Heart left ventricle (tissue), 16 donors: ENCODE data around the gene LPCAT4. TPM values are rescaled to one million over a fixed set of nuclear protein-coding genes. Genes with fewer than 3 reads are reported as not detected.

Source experiments
- ATAC-seq, 4 donors: fragments of 200-7000 bp; cut with Tn5 transposase; one replicate each; pipeline ENCODE4 v1.9.1; 2020 to 2022; ENCODE audit warnings: moderate library complexity in 4 of 4, mild to moderate bottlenecking in 3 of 4, moderate number of reproducible peaks in 1 of 4
- DNase-seq, 5 donors: peaks; one replicate each; pipeline ENCODE4 v3.0.0-alpha.2; 2020
- H3K27ac ChIP-seq, 12 donors: fragments of 200-600 bp; sonication (generic) in 4 of 12; one replicate each; pipeline versions ENCODE4 v1.5.0 to v1.8.0; 2016 to 2022; ENCODE audit warnings: mild to moderate bottlenecking in 2 of 12
- H3K27me3 ChIP-seq, 9 donors: fragments of 200-600 bp; sonication (generic) in 2 of 9; one replicate each; pipeline versions ENCODE4 v1.5.1 to v1.8.0; 2016 to 2022; ENCODE audit warnings: mild to moderate bottlenecking in 3 of 9
- H3K36me3 ChIP-seq, 9 donors: fragments of 200-600 bp; sonication (generic) in 2 of 9; one replicate each; pipeline versions ENCODE4 v1.5.0 to v1.8.0; 2018 to 2022; ENCODE audit warnings: mild to moderate bottlenecking in 2 of 9
- H3K4me1 ChIP-seq, 12 donors: fragments of 200-600 bp; sonication (generic) in 4 of 12; one replicate each; pipeline versions ENCODE4 v1.5.0 to v1.8.0; 2016 to 2022; ENCODE audit warnings: mild to moderate bottlenecking in 3 of 12
- H3K4me3 ChIP-seq, 12 donors: fragments of 200-600 bp; sonication (generic) in 4 of 12; one replicate each; pipeline versions ENCODE4 v1.5.0 to v1.8.0; 2017 to 2022; ENCODE audit warnings: mild to moderate bottlenecking in 9 of 12, moderate library complexity in 4 of 12
- H3K9me3 ChIP-seq, 12 donors: fragments of 200-600 bp; sonication (generic) in 4 of 12; one replicate each; pipeline versions ENCODE4 v1.5.0 to v1.8.0; 2016 to 2022; ENCODE audit warnings: mild to moderate bottlenecking in 1 of 12
- CTCF ChIP-seq, 12 donors: fragments of 200-600 bp; sonication (generic) in 4 of 12; IDR thresholded peaks; one replicate each; pipeline versions ENCODE4 v1.5.0 to v1.8.0; 2018 to 2022; ENCODE audit warnings: antibody characterized with exemption in 12 of 12, mild to moderate bottlenecking in 5 of 12
- POLR2A ChIP-seq, 2 donors: fragments of 450-650 bp; IDR thresholded peaks; one replicate each; pipeline ENCODE4 v1.6.1; 2017; ENCODE audit warnings: antibody characterized with exemption in 2 of 2, mild to moderate bottlenecking in 2 of 2, moderate library complexity in 2 of 2
- WGBS, 4 donors: extraction: QIAGEN DNeasy Blood & Tissue Kit in 2 of 4; methylation state at CpG; one replicate each; pipeline versions ENCODE4 v1.1.5 to v1.1.7; 2013 to 2018; 5-methylcytosine and 5-hydroxymethylcytosine counted together
- intact Hi-C, 10 donors: fragments of 100-400 bp; cut with DNase I; formaldehyde crosslinking; loops; one replicate each; pipeline versions ENCODE4 v1.11.1 to v1.14.2; 2022
- polyA plus RNA-seq, 2 donors: library from polyadenylated mRNA; stranded (reverse); fragments of 200-250 nt; gene quantifications; one replicate each; pipeline ENCODE4 v1.2.3, GENCODE V29; 2013
- total RNA-seq, 9 donors: library from RNA; depleted of rRNA in 2 of 9; stranded (reverse); fragments of >200 nt in 2 of 9; fragmentation: NEBNext Ultra II Directional in 3 of 9; extraction: Animal tissue kit (Norgen Biotek cat#: 25700) in 3 of 9; gene quantifications; one replicate each; pipeline versions ENCODE4 v1.1.0 to v1.2.4, GENCODE V29; 2016 to 2023
- donor health status: ischemic (EF 13 %, LVEDD 7.1; RV severe dilation, severe dysfunction).
- donor health status: healthy with polysubstance abuse.
- donor health status: DM: no; HTN: yes; CAD: no.
- donor health status: DM: no; HTN: no; CAD: no.
- donor health status: ischemic (EF 25% LVEDD 6.9; RV normal size, moderate dysfunction).
- donor health status: ischemic (EF 25% LVEDD 5.7; RV mildly dilated, moderate dysfunction).
- donor health status: healthy.
- donor health status: DM: yes; HTN: yes; CAD: no.
- donor health status: ischemic (EF 35%, LVEDD 5.7; RV mildly dilated, moderate dysfunction).
- donor health status: nonischemic (EF 11% LVEDD 7.7; RV severe dilation, severe dysfunction).
- donor health status: DM: yes; HTN: yes; CAD: no.
- donor health status: PGD.
- donor health status: ischemic (EF 29% LVEDD 5.4; RV normal size, mild dysfunction).
- donor health status: nonischemic (EF 23%, LVEDD 6.1; RV moderate dilation, normal function).

Gene LPCAT4
- total and polyA plus RNA-seq, 11 donors: 9.8 to 80.0 (median 44.8) TPM

- Histone ChIP-seq H3K36me3 (no peaks in the 10 kb centered on the region), H3K27me3 (no peaks in the 10 kb centered on the region), H3K9me3 (no peaks in the 10 kb centered on the region), H3K4me3 (no peak overlapping the region), H3K27ac (no peak overlapping the region), H3K4me1 (peaks cover 0 to 15% (median 8%) of the 10 kb centered on the region in 12 donors)
- no peak for ATAC-seq
- intact Hi-C loops: no loop called here
- WGBS, 4 donors: 30 to 59% (median 43%) methylated on average over 2 of the region's 2 CpGs
- TF ChIP-seq POLR2A (IDR thresholded peaks at IDR 0.05): no peak
- TF ChIP-seq CTCF (IDR thresholded peaks at IDR 0.05): no peak
- no peak for DNase-seq
These were observed 3.6 kb upstream of the LPCAT4 start for GRCh38 chr15:34370643-34371042.

GRCh38 chr15:34370129-34370528 is 3.1 kb upstream of the LPCAT4 start:
- peaks cover 0 to 20% (median 13%) of the 10 kb centered on the region in 12 donors for H3K4me1 ChIP-seq
- 75 to 84% (median 80%) methylated on average over 2 of the region's 2 CpGs for WGBS, 4 donors
- TF ChIP-seq POLR2A (IDR thresholded peaks at IDR 0.05): no peak
- no peak for TF ChIP-seq CTCF (IDR thresholded peaks at IDR 0.05)
- H3K9me3 ChIP-seq: no peaks in the 10 kb centered on the region
- no peaks in the 10 kb centered on the region for H3K27me3 ChIP-seq
- H3K36me3 ChIP-seq: no peaks in the 10 kb centered on the region
- H3K4me3 ChIP-seq: no peak overlapping the region
- H3K27ac ChIP-seq: no peak overlapping the region
- intact Hi-C loops: no loop called here
- DNase-seq: no peak
- no peak for ATAC-seq

- no peaks in the 10 kb centered on the region for H3K9me3 ChIP-seq
- H3K36me3 ChIP-seq: peaks cover 0 to 24% (median 22%) of the 10 kb centered on the region in 9 donors
- peaks cover 0 to 25% (median 15%) of the 10 kb centered on the region in 12 donors for H3K4me1 ChIP-seq
- ATAC-seq (peak; percentile 39 to 73 (median 64)), DNase-seq (peak; percentile 69 to 85 (median 81))
- H3K27ac ChIP-seq: peak overlapping the region in 11 of 12 donors; percentile 95 to 100 (median 99)
- WGBS, 4 donors: 0 to 1% (median 0%) methylated on average over 35 to 37 of the region's 37 CpGs
- peak overlapping the region; percentile 62 to 99 (median 88) for H3K4me3 ChIP-seq
- intact Hi-C loops: loop anchor here in 9 of 10 donors (1.0 to 10.0 kb wide), 12 partner anchors 23 to 302 kb away; partner anchors contain the start of genes EMC7 (in 5 of the 9), NOP10 (in 4 of the 9), NUTM1 (in 4 of the 9) and PGBD4 (in 4 of the 9)
- no peaks in the 10 kb centered on the region for H3K27me3 ChIP-seq
- TF ChIP-seq CTCF (IDR thresholded peaks at IDR 0.05): no peak
- TF ChIP-seq POLR2A (IDR thresholded peaks at IDR 0.05): no peak
These were observed 528 bp downstream of the LPCAT4 start for GRCh38 chr15:34366271-34367065.

GRCh38 chr15:34365836-34366235 is 1.2 kb downstream of the LPCAT4 start:
- WGBS, 4 donors: 23 to 43% (median 29%) methylated on average over 4 to 5 of the region's 5 CpGs
- H3K4me1 ChIP-seq: peaks cover 0 to 25% (median 15%) of the 10 kb centered on the region in 12 donors
- peaks cover 0 to 31% (median 28%) of the 10 kb centered on the region in 9 donors for H3K36me3 ChIP-seq
- no peaks in the 10 kb centered on the region for H3K9me3 ChIP-seq
- intact Hi-C loops: loop anchor here in 8 of 10 donors (1.0 to 10.0 kb wide), 10 partner anchors 23 to 301 kb away; partner anchors contain the start of genes EMC7 (in 4 of the 8), PGBD4 (in 4 of the 8), GOLGA8B (in 1 of the 8) and NOP10 (in 1 of the 8)
- H3K27me3 ChIP-seq: no peaks in the 10 kb centered on the region
- H3K4me3 ChIP-seq: peak overlapping the region in 11 of 12 donors; percentile 77 to 99 (median 90)
- TF ChIP-seq POLR2A (IDR thresholded peaks at IDR 0.05): no peak
- no peak for TF ChIP-seq CTCF (IDR thresholded peaks at IDR 0.05)
- H3K27ac ChIP-seq: peak overlapping the region in 11 of 12 donors; percentile 95 to 100 (median 99)
- DNase-seq (peak in 1 of 5 donors; percentile 8), ATAC-seq (peak; percentile 4 to 33 (median 16))
